Activated CD4-positive, alpha-beta memory T cell treated with anti-CD3 and anti-CD28 coated beads for 36 hours (primary cell): ENCODE data around the gene DUSP3. TPM values are rescaled to one million over a fixed set of nuclear protein-coding genes. Genes with fewer than 3 reads are reported as not detected.

Experiments
- CTCF ChIA-PET: fragments of 350-600 bp; sonication (Branson Sonifier 250); formaldehyde crosslinking; loops from one replicate; lab custom pipeline; 2021; ENCODE audit warnings: antibody characterized with exemption, inconsistent platforms; lab: Charles Lee
- POLR2A ChIA-PET: fragments of 350-600 bp; sonication (Branson Sonifier 250); formaldehyde crosslinking; loops from one replicate; lab custom pipeline; 2021; ENCODE audit warnings: antibody characterized with exemption; lab: Charles Lee
- DNase-seq: peaks from one replicate; pipeline ENCODE4 v3.0.0-alpha.2; 2020
- H3K27ac Mint-ChIP-seq: one replicate; pipeline ENCODE4 v1.8.0; 2021; ENCODE audit warnings: mixed read lengths
- H3K27me3 Mint-ChIP-seq: one replicate; pipeline ENCODE4 v1.8.0; 2021; ENCODE audit warnings: mixed read lengths
- H3K36me3 Mint-ChIP-seq: one replicate; pipeline ENCODE4 v1.8.0; 2021; ENCODE audit warnings: mixed read lengths
- H3K4me1 Mint-ChIP-seq: one replicate; pipeline ENCODE4 v1.8.0; 2021; ENCODE audit warnings: low read depth, mixed read lengths
- H3K4me3 Mint-ChIP-seq: one replicate; pipeline ENCODE4 v1.8.0; 2021; ENCODE audit warnings: mild to moderate bottlenecking, mixed read lengths
- H3K9me3 Mint-ChIP-seq: one replicate; pipeline ENCODE4 v1.8.0; 2021; ENCODE audit warnings: mixed read lengths
- intact Hi-C: fragments of 100-400 bp; cut with micrococcal nuclease; formaldehyde crosslinking; loops from one replicate; pipeline ENCODE4 v1.15.1; 2023
- total RNA-seq, 2 experiments: library from RNA; stranded (reverse); gene quantifications; one replicate each; pipeline ENCODE4 v1.2.3, GENCODE V29; 2021

Gene DUSP3
- total RNA-seq, 2 experiments from 2014 or later: 13.8 to 14.8 TPM

DNA sequence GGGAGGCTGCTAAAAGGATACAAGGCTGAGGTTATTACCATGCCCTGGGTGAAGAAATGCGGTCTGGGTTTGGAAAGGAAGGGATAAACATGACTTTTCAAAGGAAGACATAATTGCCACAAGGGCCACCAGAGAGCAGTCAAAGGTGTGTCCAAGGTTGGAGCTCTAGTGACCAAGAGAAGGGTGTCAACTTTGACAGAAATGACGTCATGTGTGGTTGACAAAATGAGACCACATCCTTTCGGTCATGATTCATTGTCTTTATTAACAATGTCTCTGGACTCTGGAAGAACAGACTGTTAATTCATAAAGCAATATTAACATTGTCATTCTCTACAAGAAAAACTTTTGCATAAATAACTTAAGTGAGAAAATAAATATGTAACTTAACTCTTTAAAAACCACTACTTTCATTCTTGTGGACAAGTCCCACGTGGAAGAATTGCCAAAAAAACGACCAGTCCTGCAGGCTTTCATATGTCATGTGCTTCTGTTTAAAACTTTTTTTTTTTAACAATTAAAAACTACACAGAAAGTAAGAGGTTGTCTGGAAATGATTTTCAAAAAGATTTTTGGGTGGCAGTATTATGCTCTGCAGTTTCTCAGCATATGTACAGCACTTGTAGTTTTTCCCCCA lies 25.2 kb downstream of the DUSP3 start:
- CTCF ChIA-PET: interaction anchor here (0.5 to 1.6 kb wide), 6 partner anchors 11 to 77 kb away, joined by 3 to 6 read pairs (median 4); no protein-coding TSS in a partner anchor
- Mint-ChIP-seq H3K4me3 (no peak overlapping the region), H3K9me3 (no peaks in the 10 kb centered on the region), H3K4me1 (no peaks in the 10 kb centered on the region), H3K36me3 (no peaks in the 10 kb centered on the region), H3K27ac (no peak overlapping the region), H3K27me3 (peaks cover 44% of the 10 kb centered on the region)
- no peak for DNase-seq
- POLR2A ChIA-PET: no interaction called here
- intact Hi-C loops: no loop called here

DNA sequence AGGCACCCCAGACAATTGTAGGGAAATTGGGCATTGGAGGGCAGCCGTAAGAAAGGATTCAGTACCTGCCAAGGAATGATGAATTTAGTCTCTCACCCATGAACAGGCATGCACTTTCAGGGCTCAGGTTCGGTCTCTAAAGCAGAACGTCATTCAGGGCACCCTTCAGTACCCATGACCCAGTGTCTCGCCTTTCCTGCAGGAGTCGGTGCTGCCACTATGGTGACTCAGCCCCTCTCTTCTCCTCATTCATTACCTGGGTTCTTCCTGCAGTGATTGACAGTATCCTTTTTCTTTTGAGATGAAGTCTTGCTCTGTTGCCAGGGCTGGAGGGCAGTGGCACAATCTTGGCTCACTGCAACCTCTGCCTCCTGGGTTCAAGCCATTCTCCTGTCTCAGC lies 28.6 kb downstream of the DUSP3 start:
- H3K4me3 Mint-ChIP-seq: no peak overlapping the region
- no peaks in the 10 kb centered on the region for H3K36me3 Mint-ChIP-seq
- H3K4me1 Mint-ChIP-seq: no peaks in the 10 kb centered on the region
- intact Hi-C loops: no loop called here
- ChIA-PET CTCF (interaction anchor here (0.6 to 1.6 kb wide), 5 partner anchors 7 to 812 kb away, joined by 3 to 6 read pairs (median 5); no protein-coding TSS in a partner anchor), POLR2A (no interaction called here)
- H3K27ac Mint-ChIP-seq: no peak overlapping the region
- no peak for DNase-seq
- H3K9me3 Mint-ChIP-seq: no peaks in the 10 kb centered on the region
- peaks cover 30% of the 10 kb centered on the region for H3K27me3 Mint-ChIP-seq

DNA sequence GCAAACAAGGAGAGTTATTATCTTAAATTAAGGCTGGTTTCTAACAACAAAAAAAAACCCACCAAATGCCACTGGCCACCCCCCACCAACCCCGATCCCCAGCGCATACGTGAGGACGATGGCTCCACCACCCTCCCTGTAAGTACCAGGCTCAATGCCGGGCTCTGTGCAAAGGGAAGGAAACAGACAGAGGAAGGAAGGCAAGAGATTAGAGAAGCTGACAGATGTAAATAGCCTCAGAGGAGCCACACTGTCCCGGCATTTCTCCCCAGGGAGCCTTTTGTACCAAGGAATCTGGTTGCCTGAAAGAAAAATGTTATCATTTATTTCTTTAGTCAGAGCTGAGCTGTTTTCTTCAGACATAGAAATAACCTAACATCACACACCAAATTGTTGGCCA lies 33.2 kb downstream of the DUSP3 start:
- no peak overlapping the region for H3K27ac Mint-ChIP-seq
- H3K4me1 Mint-ChIP-seq: no peaks in the 10 kb centered on the region
- ChIA-PET POLR2A (no interaction called here), CTCF (interaction anchor here (0.8 to 1.4 kb wide), 4 partner anchors 20 to 68 kb away, joined by 3 to 5 read pairs (median 3); no protein-coding TSS in a partner anchor)
- H3K9me3 Mint-ChIP-seq: no peaks in the 10 kb centered on the region
- intact Hi-C loops: no loop called here
- no peaks in the 10 kb centered on the region for H3K36me3 Mint-ChIP-seq
- H3K27me3 Mint-ChIP-seq: peaks cover 30% of the 10 kb centered on the region
- H3K4me3 Mint-ChIP-seq: no peak overlapping the region
- no peak for DNase-seq

DNA sequence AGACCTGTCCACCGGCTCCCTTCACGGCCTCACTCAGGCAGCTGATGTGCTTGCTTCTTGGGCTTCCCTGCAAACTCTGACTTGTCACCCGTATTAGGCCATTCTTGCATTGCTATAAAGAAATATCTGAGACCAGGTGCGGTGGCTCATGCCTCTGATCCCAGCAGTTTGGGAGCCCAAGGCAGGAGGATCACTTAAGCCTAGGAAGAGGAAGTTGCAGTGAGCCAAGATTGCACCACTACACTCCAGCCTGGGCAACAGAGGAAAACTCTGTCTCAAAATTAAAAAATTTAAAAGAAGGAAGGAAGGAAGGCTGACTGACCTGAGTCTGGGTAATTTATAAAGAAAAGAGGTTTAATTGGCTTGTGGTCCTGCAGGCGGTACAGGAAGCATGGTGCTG lies 37.1 kb downstream of the DUSP3 start:
- no peaks in the 10 kb centered on the region for H3K9me3 Mint-ChIP-seq
- no peaks in the 10 kb centered on the region for H3K36me3 Mint-ChIP-seq
- H3K27ac Mint-ChIP-seq: no peak overlapping the region
- H3K4me3 Mint-ChIP-seq: no peak overlapping the region
- DNase-seq: no peak
- CTCF ChIA-PET: interaction anchor here (1.1 to 2.5 kb wide), 2 partner anchors 19 to 46 kb away, joined by 4 to 8 read pairs; no protein-coding TSS in a partner anchor
- H3K27me3 Mint-ChIP-seq: peaks cover 24% of the 10 kb centered on the region
- intact Hi-C loops: no loop called here
- H3K4me1 Mint-ChIP-seq: no peaks in the 10 kb centered on the region
- POLR2A ChIA-PET: no interaction called here

DNA sequence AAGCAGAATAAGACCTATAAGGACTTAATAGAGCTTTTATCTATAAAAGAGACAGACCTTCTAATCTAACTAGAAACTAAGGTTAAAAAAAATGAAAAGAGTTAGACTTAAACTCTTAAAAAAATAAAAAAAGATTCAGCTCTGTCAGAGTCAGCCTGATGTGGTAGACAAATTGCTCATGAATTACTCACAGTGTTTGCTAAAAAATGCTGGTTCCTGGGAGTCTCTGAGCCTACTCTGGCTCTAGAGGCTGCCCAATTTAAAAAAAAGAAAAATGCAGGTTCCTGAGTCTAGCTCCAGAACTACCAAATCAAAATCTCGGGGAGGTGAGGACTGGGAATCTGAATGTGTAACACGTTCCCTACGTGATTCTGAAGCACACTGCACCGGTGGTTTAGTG lies 38.2 kb downstream of the DUSP3 start:
- Mint-ChIP-seq H3K27me3 (peaks cover 23% of the 10 kb centered on the region), H3K9me3 (no peaks in the 10 kb centered on the region)

DNA sequence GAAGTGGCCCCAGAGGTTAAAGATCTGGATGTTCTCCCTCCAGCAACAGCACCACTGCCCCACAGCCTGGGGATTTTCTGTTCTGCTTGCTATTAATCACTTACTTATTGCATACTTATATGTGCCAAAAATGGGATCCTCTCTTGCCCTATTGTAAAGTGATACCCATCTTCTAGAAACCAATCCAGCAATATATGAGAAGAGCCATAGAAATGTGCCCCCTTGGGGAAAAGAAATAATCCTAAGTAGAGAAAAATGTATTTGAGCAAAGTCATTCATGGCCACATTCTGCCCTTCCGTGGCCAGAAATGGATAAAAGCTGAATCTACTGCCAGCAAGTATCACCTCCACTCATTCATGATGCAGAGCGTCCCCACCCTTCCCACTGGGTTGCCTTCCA lies 41.1 kb downstream of the DUSP3 start:
- H3K27me3 Mint-ChIP-seq: peaks cover 15% of the 10 kb centered on the region
- intact Hi-C loops: no loop called here
- no peaks in the 10 kb centered on the region for H3K4me1 Mint-ChIP-seq
- H3K9me3 Mint-ChIP-seq: peaks cover 10% of the 10 kb centered on the region
- H3K27ac Mint-ChIP-seq: no peak overlapping the region
- ChIA-PET CTCF (interaction anchor here (1.4 to 1.9 kb wide), 2 partner anchors 9 to 23 kb away, joined by 3 to 6 read pairs; no protein-coding TSS in a partner anchor), POLR2A (interaction anchor here (0.6 kb wide), 1 partner anchor 9 kb away, joined by 3 read pairs; no protein-coding TSS in a partner anchor)
- H3K4me3 Mint-ChIP-seq: no peak overlapping the region
- DNase-seq: no peak
- no peaks in the 10 kb centered on the region for H3K36me3 Mint-ChIP-seq

More for the DNA sequence above, 38.2 kb downstream of the DUSP3 start:
- no peaks in the 10 kb centered on the region for H3K4me1 Mint-ChIP-seq
- CTCF ChIA-PET: interaction anchor here (0.6 to 2.5 kb wide), 2 partner anchors 20 to 40 kb away, joined by 3 to 8 read pairs; no protein-coding TSS in a partner anchor
- no peak for DNase-seq
- no peaks in the 10 kb centered on the region for H3K36me3 Mint-ChIP-seq
- H3K27ac Mint-ChIP-seq: no peak overlapping the region
- no peak overlapping the region for H3K4me3 Mint-ChIP-seq
- POLR2A ChIA-PET: no interaction called here
- intact Hi-C loops: no loop called here

DNA sequence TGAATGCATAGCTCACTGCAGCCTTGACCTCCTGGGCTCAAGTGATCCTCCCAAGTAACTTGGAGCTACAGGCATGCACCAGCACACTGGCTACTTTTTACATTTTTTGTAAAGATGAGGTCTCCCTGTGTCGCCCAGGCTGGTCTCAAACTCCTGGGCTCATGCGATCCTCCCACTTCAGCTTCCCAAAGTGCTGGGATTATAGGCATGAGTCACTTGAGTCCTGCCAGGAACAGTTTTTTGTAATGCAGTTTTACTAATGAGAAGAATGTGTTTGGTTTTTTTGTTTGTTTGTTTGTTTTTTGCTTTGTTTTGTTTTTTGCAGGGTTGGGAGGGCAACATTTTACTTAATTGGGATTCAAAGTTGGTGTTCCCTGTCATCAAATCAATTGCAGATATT lies 42.4 kb downstream of the DUSP3 start:
- no peak overlapping the region for H3K4me3 Mint-ChIP-seq
- intact Hi-C loops: no loop called here
- ChIA-PET POLR2A (no interaction called here), CTCF (no interaction called here)
- peaks cover 12% of the 10 kb centered on the region for H3K27me3 Mint-ChIP-seq
- peaks cover 10% of the 10 kb centered on the region for H3K9me3 Mint-ChIP-seq
- no peak for DNase-seq
- H3K36me3 Mint-ChIP-seq: no peaks in the 10 kb centered on the region
- no peaks in the 10 kb centered on the region for H3K4me1 Mint-ChIP-seq
- no peak overlapping the region for H3K27ac Mint-ChIP-seq

DNA sequence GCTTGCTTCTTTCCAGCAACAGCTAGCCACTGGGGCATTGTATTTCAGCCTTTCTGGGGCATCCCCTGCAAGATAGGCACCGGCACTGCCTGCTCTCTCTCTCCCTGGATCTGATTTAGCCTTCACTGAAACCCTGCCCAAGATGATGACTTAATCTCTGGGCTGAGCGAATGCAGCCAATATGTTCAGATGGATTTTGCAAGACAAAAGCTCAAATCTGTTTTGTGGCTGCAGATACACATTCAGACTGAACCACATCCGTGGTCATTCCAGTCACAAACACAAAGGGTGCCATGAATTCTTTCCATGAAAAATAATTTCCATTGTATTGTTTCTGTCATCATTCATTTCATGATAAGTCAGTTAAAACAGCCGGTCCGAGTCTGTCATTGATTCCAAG lies 44.4 kb downstream of the DUSP3 start:
- H3K36me3 Mint-ChIP-seq: no peaks in the 10 kb centered on the region
- H3K4me1 Mint-ChIP-seq: no peaks in the 10 kb centered on the region
- H3K27ac Mint-ChIP-seq: no peak overlapping the region
- H3K4me3 Mint-ChIP-seq: no peak overlapping the region
- CTCF ChIA-PET: interaction anchor here (1.0 kb wide), 1 partner anchor 25 kb away, joined by 4 read pairs; no protein-coding TSS in a partner anchor
- no peak for DNase-seq
- H3K9me3 Mint-ChIP-seq: peaks cover 10% of the 10 kb centered on the region
- POLR2A ChIA-PET: no interaction called here
- intact Hi-C loops: no loop called here
- H3K27me3 Mint-ChIP-seq: peaks cover 6% of the 10 kb centered on the region

DNA sequence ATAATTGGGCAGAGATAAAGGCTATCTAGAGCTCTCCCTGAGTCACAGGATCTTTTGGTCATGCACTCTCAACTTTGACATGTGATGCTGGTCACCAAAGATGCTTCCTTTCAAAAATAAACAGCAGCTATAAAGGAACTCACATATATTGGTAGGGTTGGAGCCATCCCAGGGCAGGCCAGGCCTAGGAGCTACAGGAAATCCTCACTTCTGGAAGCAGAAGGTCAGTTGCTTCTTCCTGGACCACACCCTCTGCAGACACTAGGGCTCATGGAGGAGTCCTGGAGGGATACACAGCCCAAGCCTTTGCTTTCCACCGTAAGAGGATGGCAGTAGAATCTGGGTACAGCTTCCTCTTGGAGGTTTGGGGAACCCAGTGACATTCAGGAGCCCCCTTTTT lies 44.8 kb downstream of the DUSP3 start:
- H3K36me3 Mint-ChIP-seq: no peaks in the 10 kb centered on the region
- peaks cover 5% of the 10 kb centered on the region for H3K27me3 Mint-ChIP-seq
- H3K9me3 Mint-ChIP-seq: peaks cover 10% of the 10 kb centered on the region
- no peak overlapping the region for H3K27ac Mint-ChIP-seq
- H3K4me1 Mint-ChIP-seq: no peaks in the 10 kb centered on the region
- no peak for DNase-seq
- CTCF ChIA-PET: interaction anchor here (0.9 to 1.1 kb wide), 3 partner anchors 26 to 40 kb away, joined by 3 to 4 read pairs (median 4); no protein-coding TSS in a partner anchor
- intact Hi-C loops: no loop called here
- no peak overlapping the region for H3K4me3 Mint-ChIP-seq
- POLR2A ChIA-PET: no interaction called here

DNA sequence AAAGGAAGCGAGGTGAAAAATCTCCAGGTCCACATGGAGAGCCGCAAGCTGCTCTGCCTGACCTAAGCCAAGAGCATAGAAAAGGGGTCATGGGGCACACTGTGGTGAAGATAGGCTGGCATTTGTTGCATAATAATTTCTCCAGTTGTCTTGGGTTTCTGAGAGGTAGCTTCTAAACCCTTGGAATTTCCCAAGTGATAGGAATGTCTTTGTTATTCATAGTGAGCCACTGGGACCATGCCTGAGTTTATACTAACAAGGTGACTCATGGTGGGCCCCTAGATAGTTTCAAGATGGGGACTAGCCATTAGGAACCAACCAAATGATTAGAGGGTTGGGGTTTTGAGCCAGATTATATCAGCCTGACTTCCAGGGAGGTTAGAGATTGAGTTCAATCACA lies 45.8 kb downstream of the DUSP3 start:
- peaks cover 10% of the 10 kb centered on the region for H3K9me3 Mint-ChIP-seq
- H3K4me3 Mint-ChIP-seq: no peak overlapping the region
- CTCF ChIA-PET: interaction anchor here (0.6 to 1.1 kb wide), 3 partner anchors 28 to 39 kb away, joined by 3 to 4 read pairs (median 3); no protein-coding TSS in a partner anchor
- H3K27ac Mint-ChIP-seq: no peak overlapping the region
- no peaks in the 10 kb centered on the region for H3K4me1 Mint-ChIP-seq
- H3K36me3 Mint-ChIP-seq: no peaks in the 10 kb centered on the region
- POLR2A ChIA-PET: no interaction called here
- intact Hi-C loops: no loop called here
- DNase-seq: no peak
- peaks cover 5% of the 10 kb centered on the region for H3K27me3 Mint-ChIP-seq

DNA sequence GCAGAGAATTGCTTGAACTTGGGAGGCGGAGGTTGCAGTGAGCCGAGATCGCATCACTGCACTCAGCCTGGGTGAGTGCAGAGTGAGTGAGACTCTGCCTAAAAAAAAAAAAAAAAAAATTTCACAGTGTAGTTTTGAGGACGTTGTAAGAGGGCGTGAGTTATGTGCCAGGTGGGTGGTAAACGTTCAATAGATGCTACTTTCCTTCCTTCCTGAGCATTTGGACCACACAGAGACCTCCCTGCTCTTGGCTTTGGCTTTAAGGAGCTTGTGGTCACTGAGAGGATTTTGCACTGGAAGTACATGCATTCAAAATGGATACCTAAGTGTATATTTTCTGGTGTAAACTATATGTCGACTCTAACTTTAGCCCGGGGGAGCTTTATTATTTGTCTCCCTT lies 50.7 kb downstream of the DUSP3 start:
- CTCF ChIA-PET: interaction anchor here (1.1 to 1.2 kb wide), 3 partner anchors 33 to 38 kb away, joined by 3 read pairs; no protein-coding TSS in a partner anchor
- Mint-ChIP-seq H3K36me3 (no peaks in the 10 kb centered on the region), H3K27me3 (no peaks in the 10 kb centered on the region), H3K4me1 (no peaks in the 10 kb centered on the region), H3K4me3 (no peak overlapping the region), H3K27ac (no peak overlapping the region), H3K9me3 (peaks cover 3% of the 10 kb centered on the region)
- intact Hi-C loops: no loop called here
- POLR2A ChIA-PET: interaction anchor here (0.9 kb wide), 1 partner anchor 9 kb away, joined by 3 read pairs; no protein-coding TSS in a partner anchor
- no peak for DNase-seq

DNA sequence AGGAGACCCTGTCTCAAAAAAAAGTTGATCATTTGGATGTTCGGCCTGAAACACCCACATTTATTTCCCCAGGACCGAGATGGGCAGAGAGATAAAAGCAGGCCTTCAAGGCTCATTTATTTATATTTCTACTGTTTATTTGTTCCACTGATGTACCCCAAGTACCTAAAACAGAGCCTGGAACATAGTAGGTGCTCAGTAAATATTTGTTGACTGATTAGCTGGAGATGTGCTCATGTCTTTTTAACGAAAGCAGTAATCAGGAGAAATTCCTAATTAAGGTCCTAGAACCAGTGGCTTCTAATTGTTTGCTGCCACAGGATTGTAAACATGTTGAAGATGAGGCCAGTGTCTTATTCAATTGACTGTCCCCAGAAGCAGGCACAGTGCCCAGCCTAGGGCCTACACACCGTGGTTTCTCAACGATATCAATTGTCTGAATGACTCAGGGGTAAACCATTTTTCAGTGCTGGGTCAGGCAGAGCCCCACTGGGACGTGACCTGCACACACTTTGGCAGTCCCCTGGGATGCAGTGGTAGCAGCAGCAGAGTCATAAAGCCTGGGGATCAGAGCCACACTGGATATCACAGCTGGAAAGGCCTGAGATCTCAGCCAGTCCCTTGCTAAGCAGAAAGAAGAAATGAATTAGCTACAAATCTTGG lies 54.9 kb downstream of the DUSP3 start:
- Mint-ChIP-seq H3K36me3 (peaks cover 4% of the 10 kb centered on the region), H3K27ac (no peak overlapping the region), H3K4me1 (peaks cover 18% of the 10 kb centered on the region), H3K27me3 (no peaks in the 10 kb centered on the region), H3K9me3 (no peaks in the 10 kb centered on the region), H3K4me3 (no peak overlapping the region)
- ChIA-PET CTCF (no interaction called here), POLR2A (no interaction called here)
- intact Hi-C loops: no loop called here
- DNase-seq: no peak
